Cardiac muscle cell (in vitro differentiated cells and primary cell): ENCODE results near the gene VAT1. TPM values are rescaled to one million over a fixed set of nuclear protein-coding genes. Genes with fewer than 3 reads are reported as not detected.
A peak's percentile ranks its signal among the peaks of the same experiment; 100 is the strongest.

ENCODE experiments used
- DNase-seq, 2 donors: peaks; one replicate each; pipeline versions ENCODE4 v3.0.0 to v3.0.0-alpha.2; 2010 to 2017; ENCODE audit warnings: low read depth in 1 of 2, low spot score in 1 of 2
- H3K27ac ChIP-seq: fragments of 200-600 bp; sonication (generic); 2 replicates; pipeline ENCODE4 v1.5.1; 2016
- H3K27me3 ChIP-seq: fragments of 200-600 bp; sonication (generic); 2 replicates; pipeline ENCODE4 v1.6.0; 2016; ENCODE audit warnings: control low read depth
- H3K36me3 ChIP-seq: fragments of 200-600 bp; sonication (generic); 2 replicates; pipeline ENCODE4 v1.5.1; 2016; ENCODE audit warnings: control low read depth
- H3K4me1 ChIP-seq: fragments of 200-600 bp; sonication (generic); 2 replicates; pipeline ENCODE4 v1.8.1; 2017; ENCODE audit warnings: low read depth, mild to moderate bottlenecking, mixed run types
- H3K4me3 ChIP-seq: fragments of 200-600 bp; sonication (generic); 2 replicates; pipeline ENCODE4 v1.5.1; 2016; ENCODE audit warnings: mild to moderate bottlenecking
- H3K9me3 ChIP-seq: fragments of 200-600 bp; sonication (generic); 2 replicates; pipeline ENCODE4 v1.5.1; 2017; ENCODE audit warnings: low read depth, mild to moderate bottlenecking, control low read depth
- CTCF ChIP-seq: IDR thresholded peaks from 2 replicates; pipeline ENCODE4 v1.5.1; 2012; ENCODE audit warnings: low read depth, mild to moderate bottlenecking, low read length
- polyA plus RNA-seq: library from polyadenylated mRNA; unstranded; fragments of >200 nt; fragmentation: Nextera tagmentation; extraction: Ambion mirVana; gene quantifications from 2 replicates; pipeline ENCODE4 v1.2.1, GENCODE V29; 2016
- total RNA-seq: library from RNA; depleted of rRNA; stranded (reverse); fragments of >200 nt; gene quantifications from 2 replicates; pipeline ENCODE4 v1.2.3, GENCODE V29; 2016

VAT1 gene
- 264 and 312 TPM in 2 replicates for total RNA-seq
- polyA plus RNA-seq: 207 and 216 TPM in 2 replicates

GRCh38 chr17:43021741-43022512 is at the start of gene VAT1:
Gene VAT1, minus strand, starts transcription at chr17:43022385. Its CDS starts 63 bp downstream, at chr17:43022322.
- Histone ChIP-seq H3K9me3 (no peaks in the 10 kb centered on the region), H3K27ac (peak within 1 kb of the TSS; percentile 85), H3K4me3 (peak within 1 kb of the TSS; percentile 97), H3K36me3 (no peaks in the 10 kb centered on the region), H3K4me1 (peaks cover 33% of the 10 kb centered on the region), H3K27me3 (no peaks in the 10 kb centered on the region)
- peak; percentile 84 to 88 for DNase-seq
- TF ChIP-seq CTCF: no peak

- Histone ChIP-seq H3K4me1 (no peaks in the 10 kb centered on the region), H3K9me3 (no peaks in the 10 kb centered on the region), H3K27me3 (no peaks in the 10 kb centered on the region), H3K4me3 (no peak overlapping the region), H3K27ac (no peak overlapping the region), H3K36me3 (peaks cover 3% of the 10 kb centered on the region)
- TF ChIP-seq CTCF: no peak
- no peak for DNase-seq
Observed at GRCh38 chr17:43070872-43071271, 48.7 kb upstream of the VAT1 start.

- Histone ChIP-seq H3K4me1 (no peaks in the 10 kb centered on the region), H3K27me3 (no peaks in the 10 kb centered on the region), H3K4me3 (no peak overlapping the region), H3K27ac (no peak overlapping the region), H3K9me3 (no peaks in the 10 kb centered on the region), H3K36me3 (peaks cover 3% of the 10 kb centered on the region)
- no peak for DNase-seq
- TF ChIP-seq CTCF: no peak
Observed at GRCh38 chr17:43070257-43070656, 48.1 kb upstream of the VAT1 start.

- TF ChIP-seq CTCF: no peak
- Histone ChIP-seq H3K9me3 (no peaks in the 10 kb centered on the region), H3K4me3 (no peak overlapping the region), H3K4me1 (no peaks in the 10 kb centered on the region), H3K27me3 (no peaks in the 10 kb centered on the region), H3K36me3 (peaks cover 3% of the 10 kb centered on the region), H3K27ac (no peak overlapping the region)
- no peak for DNase-seq
Observed at GRCh38 chr17:43069368-43069898, 47.2 kb upstream of the VAT1 start.

GRCh38 chr17:43068570-43069367 is 46.6 kb upstream of the VAT1 start:
- H3K4me1 ChIP-seq: no peaks in the 10 kb centered on the region
- TF ChIP-seq CTCF: no peak
- H3K4me3 ChIP-seq: no peak overlapping the region
- no peaks in the 10 kb centered on the region for H3K9me3 ChIP-seq
- H3K27me3 ChIP-seq: no peaks in the 10 kb centered on the region
- no peak overlapping the region for H3K27ac ChIP-seq
- DNase-seq: peak in 1 of 2 donors; percentile 3
- peaks cover 3% of the 10 kb centered on the region for H3K36me3 ChIP-seq
